ENCODE measurements around the gene GP1BB.

Gene GP1BB

GRCh38 chr22:19740586-19740985, 17.2 kb downstream of the GP1BB start:
- ChIA-PET CTCF (interaction anchor here (1.0 to 6.9 kb wide), 3 partner anchors 10 to 169 kb away, joined by 3 to 70 read pairs (median 5); no protein-coding TSS in a partner anchor), POLR2A (no interaction called here)
- no peak for DNase-seq (ENCODE audit: low read depth, low spot score)
- TF ChIP-seq CTCF (IDR thresholded peaks at IDR 0.05; ENCODE audit: insufficient read depth, low read length, missing control alignments) = no peak
- H3K4me3 ChIP-seq (ENCODE audit: low read depth, low read length) = no peak overlapping the region

- ChIA-PET POLR2A (no interaction called here), CTCF (interaction anchor here (1.0 to 6.9 kb wide), 4 partner anchors 10 to 169 kb away, joined by 3 to 70 read pairs (median 4); no protein-coding TSS in a partner anchor)
- H3K4me3 ChIP-seq (ENCODE audit: low read depth, low read length) = no peak overlapping the region
- no peak for DNase-seq (ENCODE audit: low read depth, low spot score)
- no peak for TF ChIP-seq CTCF (IDR thresholded peaks at IDR 0.05; ENCODE audit: insufficient read depth, low read length, missing control alignments)
These were observed 17.7 kb downstream of the GP1BB start for GRCh38 chr22:19741053-19741452.

- no peak for TF ChIP-seq CTCF (IDR thresholded peaks at IDR 0.05; ENCODE audit: insufficient read depth, low read length, missing control alignments)
- ChIA-PET CTCF (interaction anchor here (1.4 to 6.9 kb wide), 4 partner anchors 9 to 168 kb away, joined by 4 to 70 read pairs (median 4); no protein-coding TSS in a partner anchor), POLR2A (no interaction called here)
- no peak overlapping the region for H3K4me3 ChIP-seq (ENCODE audit: low read depth, low read length)
- DNase-seq (ENCODE audit: low read depth, low spot score) = no peak
These were observed 19.1 kb downstream of the GP1BB start for GRCh38 chr22:19742160-19743066.

- no peak for TF ChIP-seq CTCF (IDR thresholded peaks at IDR 0.05; ENCODE audit: insufficient read depth, low read length, missing control alignments)
- ChIA-PET POLR2A (no interaction called here), CTCF (interaction anchor here (1.4 to 6.9 kb wide), 3 partner anchors 9 to 167 kb away, joined by 4 to 70 read pairs (median 4); no protein-coding TSS in a partner anchor)
- H3K4me3 ChIP-seq (ENCODE audit: low read depth, low read length) = no peak overlapping the region
- no peak for DNase-seq (ENCODE audit: low read depth, low spot score)
These were observed 19.7 kb downstream of the GP1BB start for GRCh38 chr22:19743081-19743480.

GRCh38 chr22:19743651-19744050, 20.3 kb downstream of the GP1BB start:
- TF ChIP-seq CTCF (IDR thresholded peaks at IDR 0.05; ENCODE audit: insufficient read depth, low read length, missing control alignments) = no peak
- DNase-seq (ENCODE audit: low read depth, low spot score) = no peak
- CTCF ChIA-PET = interaction anchor here (1.5 to 6.9 kb wide), 2 partner anchors 13 to 167 kb away, joined by 4 to 70 read pairs; no protein-coding TSS in a partner anchor
- H3K4me3 ChIP-seq (ENCODE audit: low read depth, low read length) = no peak overlapping the region
- POLR2A ChIA-PET = no interaction called here

GRCh38 chr22:19744350-19745006, 21.1 kb downstream of the GP1BB start:
- CTCF ChIA-PET = interaction anchor here (1.5 to 6.9 kb wide), 3 partner anchors 14 to 166 kb away, joined by 4 to 70 read pairs (median 8); no protein-coding TSS in a partner anchor
- no peak for DNase-seq (ENCODE audit: low read depth, low spot score)
- no peak for TF ChIP-seq CTCF (IDR thresholded peaks at IDR 0.05; ENCODE audit: insufficient read depth, low read length, missing control alignments)
- no peak overlapping the region for H3K4me3 ChIP-seq (ENCODE audit: low read depth, low read length)
- POLR2A ChIA-PET = no interaction called here
